NCI-H345 treated with DMSO at 0.1 percent for 48 hours (cell line): ENCODE results near the gene FERD3L.
"Not testable (repeated sequence)": the region's sequence is repeated elsewhere in the genome, so short reads cannot be mapped to it uniquely, and the experiment has no call there.

Experiments used
- DNase-seq: peaks from one replicate; lab custom pipeline; 2025; ENCODE audit not compliant: unreplicated experiment; lab: John Stamatoyannopoulos, UW

FERD3L gene

GRCh38 chr7:19144661-19145433 lies at the start of gene FERD3L:
TSS of gene FERD3L (minus strand) at chr7:19145421. CDS start at chr7:19145362, 59 bp downstream.
- DNase-seq, result no peak

GRCh38 chr7:19194417-19194816 lies 49.2 kb upstream of the FERD3L start:
- not testable (repeated sequence) for DNase-seq

GRCh38 chr7:19181634-19182033 lies 36.4 kb upstream of the FERD3L start:
- no peak for DNase-seq

- DNase-seq, result no peak
Observed at GRCh38 chr7:19178595-19178994, 33.4 kb upstream of the FERD3L start.

- no peak for DNase-seq
Observed at GRCh38 chr7:19177269-19177668, 32.0 kb upstream of the FERD3L start.

- no peak for DNase-seq
Observed at GRCh38 chr7:19175241-19175640, 30.0 kb upstream of the FERD3L start.

- DNase-seq, result no peak
Observed at GRCh38 chr7:19161671-19162070, 16.4 kb upstream of the FERD3L start.

GRCh38 chr7:19146699-19147098 lies 1.5 kb upstream of the FERD3L start:
- no peak for DNase-seq

- peak; percentile 50 for DNase-seq
Observed at GRCh38 chr7:19145434-19146115, 354 bp upstream of the FERD3L start.

- no peak for DNase-seq
Observed at GRCh38 chr7:19143881-19144574, 1.2 kb downstream of the FERD3L start.

- no peak for DNase-seq
Observed at GRCh38 chr7:19139706-19140327, 5.4 kb downstream of the FERD3L start.

GRCh38 chr7:19133886-19134285 lies 11.3 kb downstream of the FERD3L start:
- DNase-seq, result no peak

GRCh38 chr7:19133390-19133789 lies 11.8 kb downstream of the FERD3L start:
- no peak for DNase-seq

GRCh38 chr7:19128856-19129255 lies 16.4 kb downstream of the FERD3L start:
- DNase-seq, result no peak

GRCh38 chr7:19121977-19122588 lies 23.1 kb downstream of the FERD3L start:
- peak; percentile 57 for DNase-seq

- DNase-seq, result no peak
Observed at GRCh38 chr7:19119870-19120486, 25.2 kb downstream of the FERD3L start.

- DNase-seq, result no peak
Observed at GRCh38 chr7:19119372-19119771, 25.8 kb downstream of the FERD3L start.

- no peak for DNase-seq
Observed at GRCh38 chr7:19118636-19119371, 26.4 kb downstream of the FERD3L start.

GRCh38 chr7:19117870-19118608 lies 27.2 kb downstream of the FERD3L start:
- no peak for DNase-seq
